ENCODE results near the gene COBL. TPM values are rescaled to one million over a fixed set of nuclear protein-coding genes. Genes with fewer than 3 reads are reported as not detected.

COBL gene
- polyA plus RNA-seq, 1 donor (not counting 4 experiments of a cell fraction or from before 2014, with no cell fraction given) = 4.5 TPM

DNA sequence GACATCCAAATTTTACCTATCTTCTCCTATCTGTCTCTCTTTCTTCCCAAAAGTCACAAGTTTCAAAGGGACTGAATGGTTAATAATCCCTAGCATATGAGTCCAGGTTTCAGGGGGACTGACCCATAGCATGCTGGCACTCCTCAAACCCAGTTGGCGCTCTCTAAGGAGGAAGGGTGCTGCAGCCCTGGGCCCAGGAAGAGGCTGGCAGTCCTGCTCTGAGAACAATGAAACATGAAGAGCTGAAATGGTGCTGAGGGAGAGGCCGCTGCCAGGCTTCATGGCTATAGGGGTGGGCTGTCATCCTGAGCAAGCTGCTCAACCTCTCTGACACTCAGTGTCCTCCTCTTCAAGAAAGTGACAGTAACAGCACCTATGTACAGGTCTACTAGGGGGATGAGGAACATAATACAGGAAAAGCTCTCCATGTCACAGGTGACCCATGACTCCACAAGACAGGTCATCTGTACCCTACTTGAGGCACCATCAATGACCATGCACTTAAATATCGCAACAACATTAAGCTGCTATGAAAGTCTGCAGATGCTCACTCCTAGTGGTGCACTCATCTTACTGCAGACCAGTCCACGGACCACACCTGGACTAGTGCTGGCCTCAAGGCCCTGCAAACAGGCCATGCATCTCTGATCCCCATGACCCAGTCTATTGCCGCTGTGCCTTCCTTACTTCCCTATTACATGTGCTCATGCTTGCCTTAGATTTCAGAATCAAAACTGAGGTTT is 17.0 kb downstream of the COBL start:
- dilution Hi-C loops (cut with MboI; ENCODE audit: extremely low pct_ligation_motif_present, low sequenced_read_pairs) = no loop called here
- no peak for TF ChIP-seq EZH2 (IDR thresholded peaks at IDR 0.05; ENCODE audit: low read length)
- TF ChIP-seq, protein P1, sequence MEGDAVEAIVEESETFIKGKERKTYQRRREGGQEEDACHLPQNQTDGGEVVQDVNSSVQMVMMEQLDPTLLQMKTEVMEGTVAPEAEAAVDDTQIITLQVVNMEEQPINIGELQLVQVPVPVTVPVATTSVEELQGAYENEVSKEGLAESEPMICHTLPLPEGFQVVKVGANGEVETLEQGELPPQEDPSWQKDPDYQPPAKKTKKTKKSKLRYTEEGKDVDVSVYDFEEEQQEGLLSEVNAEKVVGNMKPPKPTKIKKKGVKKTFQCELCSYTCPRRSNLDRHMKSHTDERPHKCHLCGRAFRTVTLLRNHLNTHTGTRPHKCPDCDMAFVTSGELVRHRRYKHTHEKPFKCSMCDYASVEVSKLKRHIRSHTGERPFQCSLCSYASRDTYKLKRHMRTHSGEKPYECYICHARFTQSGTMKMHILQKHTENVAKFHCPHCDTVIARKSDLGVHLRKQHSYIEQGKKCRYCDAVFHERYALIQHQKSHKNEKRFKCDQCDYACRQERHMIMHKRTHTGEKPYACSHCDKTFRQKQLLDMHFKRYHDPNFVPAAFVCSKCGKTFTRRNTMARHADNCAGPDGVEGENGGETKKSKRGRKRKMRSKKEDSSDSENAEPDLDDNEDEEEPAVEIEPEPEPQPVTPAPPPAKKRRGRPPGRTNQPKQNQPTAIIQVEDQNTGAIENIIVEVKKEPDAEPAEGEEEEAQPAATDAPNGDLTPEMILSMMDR (optimal IDR thresholded peaks at IDR 0.05 in 1 of 3, IDR thresholded peaks at IDR 0.05 in 1 of 3, conservative IDR thresholded peaks at IDR 0.05 in 1 of 3; ENCODE audit: extremely low read depth in 1 of 3, insufficient read depth in 2 of 3, low read length in 3 of 3) = peak; percentile 2 to 23 (median 14)
- H4K20me1 ChIP-seq (ENCODE audit: control insufficient read depth, extremely low read depth, insufficient read depth, low read length) = no peaks in the 10 kb centered on the region
- no peak overlapping the region for H3K27ac ChIP-seq (ENCODE audit: control insufficient read depth, insufficient read depth, low read length)
- H3K79me2 ChIP-seq (ENCODE audit: control insufficient read depth, insufficient read depth, low read length) = no peaks in the 10 kb centered on the region
- no peaks in the 10 kb centered on the region for H3K9me3 ChIP-seq (ENCODE audit: control insufficient read depth, low read depth, low read length)
- DNase-seq (ENCODE audit: low read depth, low spot score) (no peak), FAIRE-seq (no peak)
- no peaks in the 10 kb centered on the region for H3K27me3 ChIP-seq (ENCODE audit: control insufficient read depth, extremely low read depth, insufficient read depth, low read length)
- no peaks in the 10 kb centered on the region for H3K9me1 ChIP-seq (ENCODE audit: control insufficient read depth, extremely low read depth, insufficient read depth, low read length)
- no peak overlapping the region for H3K4me3 ChIP-seq (ENCODE audit: control insufficient read depth in 2 of 3, extremely low read depth in 1 of 3, insufficient read depth in 2 of 3, low read depth in 1 of 3, low read length in 3 of 3)
- H3K4me2 ChIP-seq (ENCODE audit: control insufficient read depth, extremely low read depth, insufficient read depth, low read depth, low read length) = no peak overlapping the region
- H3K9ac ChIP-seq (ENCODE audit: control insufficient read depth, extremely low read depth, insufficient read depth, low read length) = no peak overlapping the region
- peaks cover 10% of the 10 kb centered on the region for H3K4me1 ChIP-seq (ENCODE audit: control insufficient read depth, extremely low read depth, insufficient read depth, low read length)
- no peak overlapping the region for H2AFZ ChIP-seq (ENCODE audit: control insufficient read depth, low read length)
- no peaks in the 10 kb centered on the region for H3K36me3 ChIP-seq (ENCODE audit: control insufficient read depth in 2 of 2, extremely low read depth in 1 of 2, insufficient read depth in 2 of 2, low read length in 2 of 2)

DNA sequence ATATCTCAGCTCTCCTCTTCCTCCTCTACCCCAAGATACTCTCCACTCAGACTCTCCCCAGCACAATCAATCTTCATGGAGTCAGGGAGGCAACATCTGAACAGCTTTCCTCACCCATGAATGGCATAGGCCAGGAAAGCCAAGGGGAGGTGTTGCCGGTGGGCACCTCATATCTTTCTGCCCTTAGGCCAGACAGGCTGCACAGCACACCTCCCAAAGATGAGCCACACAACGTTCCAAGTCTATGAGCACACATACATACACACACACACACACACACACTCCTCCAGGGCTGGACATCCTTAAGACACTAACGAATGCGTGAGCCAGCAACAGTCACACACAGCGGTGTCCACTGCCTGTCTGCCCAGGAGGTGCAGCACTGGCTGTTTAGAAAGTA is 17.7 kb downstream of the COBL start:
- Histone ChIP-seq H3K4me3 (ENCODE audit: control insufficient read depth in 2 of 3, extremely low read depth in 1 of 3, insufficient read depth in 2 of 3, low read depth in 1 of 3, low read length in 3 of 3) (no peak overlapping the region), H3K4me1 (ENCODE audit: control insufficient read depth, extremely low read depth, insufficient read depth, low read length) (peaks cover 10% of the 10 kb centered on the region), H3K9me1 (ENCODE audit: control insufficient read depth, extremely low read depth, insufficient read depth, low read length) (no peaks in the 10 kb centered on the region), H3K79me2 (ENCODE audit: control insufficient read depth, insufficient read depth, low read length) (no peaks in the 10 kb centered on the region), H3K4me2 (ENCODE audit: control insufficient read depth, extremely low read depth, insufficient read depth, low read depth, low read length) (no peak overlapping the region), H4K20me1 (ENCODE audit: control insufficient read depth, extremely low read depth, insufficient read depth, low read length) (no peaks in the 10 kb centered on the region), H3K27ac (ENCODE audit: control insufficient read depth, insufficient read depth, low read length) (no peak overlapping the region), H2AFZ (ENCODE audit: control insufficient read depth, low read length) (no peak overlapping the region), H3K36me3 (ENCODE audit: control insufficient read depth in 2 of 2, extremely low read depth in 1 of 2, insufficient read depth in 2 of 2, low read length in 2 of 2) (no peaks in the 10 kb centered on the region), H3K27me3 (ENCODE audit: control insufficient read depth, extremely low read depth, insufficient read depth, low read length) (no peaks in the 10 kb centered on the region), H3K9me3 (ENCODE audit: control insufficient read depth, low read depth, low read length) (no peaks in the 10 kb centered on the region), H3K9ac (ENCODE audit: control insufficient read depth, extremely low read depth, insufficient read depth, low read length) (no peak overlapping the region)
- no peak for TF ChIP-seq EZH2 (IDR thresholded peaks at IDR 0.05; ENCODE audit: low read length)
- TF ChIP-seq, protein P1 (optimal IDR thresholded peaks at IDR 0.05 in 1 of 3, IDR thresholded peaks at IDR 0.05 in 1 of 3, conservative IDR thresholded peaks at IDR 0.05 in 1 of 3; ENCODE audit: extremely low read depth in 1 of 3, insufficient read depth in 2 of 3, low read length in 3 of 3) = no peak
- dilution Hi-C loops (cut with MboI; ENCODE audit: extremely low pct_ligation_motif_present, low sequenced_read_pairs) = no loop called here
- DNase-seq (ENCODE audit: low read depth, low spot score) (no peak), FAIRE-seq (no peak)
